Nephron progenitor cell (in vitro differentiated cells): ENCODE measurements around the gene PAK6.

ENCODE experiments used
- DNase-seq: peaks from one replicate; pipeline ENCODE4 v3.0.0; 2021
- H3K27ac Mint-ChIP-seq: 2 replicates; pipeline ENCODE4 v1.8.0; 2021; ENCODE audit warnings: mild to moderate bottlenecking, moderate library complexity, mixed read lengths
- H3K27me3 Mint-ChIP-seq: 2 replicates; pipeline ENCODE4 v1.8.0; 2021; ENCODE audit warnings: mild to moderate bottlenecking, low read depth, mixed read lengths; ENCODE audit not compliant: poor library complexity
- H3K36me3 Mint-ChIP-seq: 2 replicates; pipeline ENCODE4 v1.8.0; 2021; ENCODE audit warnings: low read depth, mixed read lengths
- H3K4me1 Mint-ChIP-seq: 2 replicates; pipeline ENCODE4 v1.8.0; 2021; ENCODE audit warnings: mixed read lengths
- H3K4me3 Mint-ChIP-seq: 2 replicates; pipeline ENCODE4 v1.8.0; 2021; ENCODE audit warnings: mild to moderate bottlenecking, moderate library complexity, mixed read lengths
- H3K9me3 Mint-ChIP-seq: 2 replicates; pipeline ENCODE4 v1.8.0; 2021; ENCODE audit warnings: mild to moderate bottlenecking, moderate library complexity, mixed read lengths
- CTCF ChIP-seq: fragments of 200-600 bp; sonication (generic); IDR thresholded peaks from 2 replicates; pipeline ENCODE4 v1.5.0; 2021; ENCODE audit warnings: antibody characterized with exemption

PAK6 gene

GRCh38 chr15:40264321-40265153 lies 25.7 kb downstream of the PAK6 start:
- DNase-seq, result no peak
- peaks cover 14% of the 10 kb centered on the region for H3K27me3 Mint-ChIP-seq
- no peaks in the 10 kb centered on the region for H3K36me3 Mint-ChIP-seq
- peak overlapping the region; percentile 41 for H3K4me3 Mint-ChIP-seq
- peaks cover 58% of the 10 kb centered on the region for H3K4me1 Mint-ChIP-seq
- H3K27ac Mint-ChIP-seq, result peak overlapping the region; percentile 29
- no peaks in the 10 kb centered on the region for H3K9me3 Mint-ChIP-seq
- TF ChIP-seq CTCF, result no peak

GRCh38 chr15:40265355-40265754 lies 26.5 kb downstream of the PAK6 start:
- no peak for DNase-seq
- H3K4me3 Mint-ChIP-seq, result no peak overlapping the region
- H3K36me3 Mint-ChIP-seq, result no peaks in the 10 kb centered on the region
- no peak overlapping the region for H3K27ac Mint-ChIP-seq
- TF ChIP-seq CTCF, result no peak
- peaks cover 53% of the 10 kb centered on the region for H3K4me1 Mint-ChIP-seq
- peaks cover 11% of the 10 kb centered on the region for H3K27me3 Mint-ChIP-seq
- H3K9me3 Mint-ChIP-seq, result no peaks in the 10 kb centered on the region

GRCh38 chr15:40265875-40266274 lies 27.0 kb downstream of the PAK6 start:
- H3K4me1 Mint-ChIP-seq, result peaks cover 53% of the 10 kb centered on the region
- DNase-seq, result no peak
- H3K36me3 Mint-ChIP-seq, result no peaks in the 10 kb centered on the region
- peaks cover 11% of the 10 kb centered on the region for H3K27me3 Mint-ChIP-seq
- no peak overlapping the region for H3K4me3 Mint-ChIP-seq
- no peak for TF ChIP-seq CTCF
- H3K27ac Mint-ChIP-seq, result no peak overlapping the region
- no peaks in the 10 kb centered on the region for H3K9me3 Mint-ChIP-seq

- Mint-ChIP-seq H3K4me1 (peaks cover 58% of the 10 kb centered on the region), H3K27me3 (peaks cover 11% of the 10 kb centered on the region), H3K27ac (no peak overlapping the region), H3K4me3 (no peak overlapping the region), H3K9me3 (no peaks in the 10 kb centered on the region), H3K36me3 (no peaks in the 10 kb centered on the region)
- no peak for TF ChIP-seq CTCF
- no peak for DNase-seq
These were observed 28.0 kb downstream of the PAK6 start for GRCh38 chr15:40266828-40267304.

- DNase-seq, result no peak
- TF ChIP-seq CTCF, result no peak
- H3K9me3 Mint-ChIP-seq, result no peaks in the 10 kb centered on the region
- peaks cover 7% of the 10 kb centered on the region for H3K27me3 Mint-ChIP-seq
- H3K27ac Mint-ChIP-seq, result no peak overlapping the region
- peaks cover 56% of the 10 kb centered on the region for H3K4me1 Mint-ChIP-seq
- H3K4me3 Mint-ChIP-seq, result no peak overlapping the region
- no peaks in the 10 kb centered on the region for H3K36me3 Mint-ChIP-seq
These were observed 28.8 kb downstream of the PAK6 start for GRCh38 chr15:40267670-40268069.

GRCh38 chr15:40269604-40270003 lies 30.7 kb downstream of the PAK6 start:
- Mint-ChIP-seq H3K9me3 (no peaks in the 10 kb centered on the region), H3K4me1 (peaks cover 44% of the 10 kb centered on the region), H3K27ac (no peak overlapping the region), H3K4me3 (no peak overlapping the region), H3K36me3 (no peaks in the 10 kb centered on the region), H3K27me3 (peaks cover 4% of the 10 kb centered on the region)
- no peak for TF ChIP-seq CTCF
- DNase-seq, result no peak
